GM21528 (cell line): Measurements from ENCODE around the gene MICA.
A peak's percentile ranks its signal among the peaks of the same experiment; 100 is the strongest.
"Not testable (repeated sequence)": the region's sequence is repeated elsewhere in the genome, so short reads cannot be mapped to it uniquely, and the experiment has no call there.

Experiments
- ATAC-seq: cut with Tn5 transposase; IDR thresholded peaks from one replicate; pipeline ENCODE4 v1.9.1; 2021; ENCODE audit warnings: mild to moderate bottlenecking, moderate library complexity; ENCODE audit not compliant: unreplicated experiment, low FRiP score

MICA gene

DNA sequence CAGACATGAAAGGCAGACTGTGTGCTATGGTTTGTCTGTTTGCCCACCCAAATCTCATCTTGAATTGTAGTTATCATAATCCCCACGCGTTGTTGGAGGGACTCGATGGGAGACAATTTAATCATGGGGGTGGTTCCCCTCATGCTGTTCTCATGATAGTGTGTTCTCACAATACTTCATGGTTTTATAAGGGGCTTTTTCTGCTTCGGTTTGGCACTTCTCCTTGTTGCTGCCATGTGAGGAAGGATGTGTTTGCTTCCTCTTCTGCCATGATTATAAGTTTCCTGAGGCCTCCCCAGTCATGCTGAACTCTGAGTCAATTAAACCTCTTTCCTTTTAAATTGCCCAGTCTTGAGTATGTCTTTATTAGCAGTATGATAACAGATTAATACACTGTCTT lies 47.4 kb downstream of the MICA start:
- no peak for ATAC-seq

DNA sequence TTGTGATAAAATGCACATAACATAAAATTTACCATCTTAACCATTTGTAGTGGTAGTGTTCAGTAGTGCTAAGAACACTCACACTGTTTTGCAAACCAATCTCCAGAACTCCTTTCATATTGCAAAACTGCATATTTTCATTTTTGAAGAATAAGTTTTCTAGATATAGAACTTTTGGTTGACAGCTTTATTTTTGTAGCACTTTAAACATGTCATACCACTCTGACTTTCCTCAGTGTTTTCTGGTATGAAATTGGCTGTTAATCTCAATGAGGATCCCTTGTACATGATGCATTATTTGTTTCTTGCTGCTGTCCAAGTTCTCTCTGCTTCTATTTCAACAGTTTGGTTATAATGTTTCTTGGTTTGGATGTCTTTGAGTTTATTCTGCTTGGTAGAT lies 49.5 kb downstream of the MICA start:
- ATAC-seq = no peak

DNA sequence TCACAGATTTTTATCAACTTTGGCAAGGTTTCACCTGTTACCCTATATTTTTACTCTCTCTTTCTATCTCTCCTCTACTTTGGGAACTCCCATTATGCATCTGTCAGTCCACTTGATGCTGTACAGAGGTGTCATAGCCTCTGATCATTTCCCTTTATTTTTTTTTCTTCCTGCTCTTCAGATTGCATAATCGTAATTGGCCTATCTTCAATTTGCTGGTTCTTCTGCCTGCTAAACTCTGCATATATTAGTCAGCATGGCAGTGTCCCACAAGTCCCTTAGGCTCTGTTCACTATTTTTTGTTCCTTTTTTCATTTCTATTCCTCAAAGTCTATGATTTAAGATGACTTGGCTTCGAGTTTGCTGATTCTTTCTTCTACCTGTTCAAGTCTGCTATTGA lies 49.9 kb downstream of the MICA start:
- ATAC-seq = no peak

DNA sequence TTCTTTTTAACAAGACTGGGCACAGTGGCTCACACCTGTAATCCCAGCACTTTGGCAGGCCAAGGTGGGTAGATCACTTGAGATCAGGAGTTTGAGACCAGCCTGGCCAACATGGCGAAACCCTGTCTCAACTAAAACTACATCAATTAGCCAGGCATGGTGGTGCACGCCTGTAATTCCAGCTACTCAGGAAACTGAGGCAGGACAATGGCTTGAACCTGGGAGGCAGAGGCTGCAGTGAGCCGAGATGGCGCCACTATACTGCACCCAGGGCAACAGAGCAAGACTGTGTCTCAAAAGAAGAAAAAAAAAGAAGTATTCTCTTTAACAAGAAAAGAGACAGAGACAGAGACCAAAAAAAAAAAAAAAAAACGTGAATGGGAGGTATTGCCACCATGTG lies 56.5 kb downstream of the MICA start:
- ATAC-seq = not testable (repeated sequence)

DNA sequence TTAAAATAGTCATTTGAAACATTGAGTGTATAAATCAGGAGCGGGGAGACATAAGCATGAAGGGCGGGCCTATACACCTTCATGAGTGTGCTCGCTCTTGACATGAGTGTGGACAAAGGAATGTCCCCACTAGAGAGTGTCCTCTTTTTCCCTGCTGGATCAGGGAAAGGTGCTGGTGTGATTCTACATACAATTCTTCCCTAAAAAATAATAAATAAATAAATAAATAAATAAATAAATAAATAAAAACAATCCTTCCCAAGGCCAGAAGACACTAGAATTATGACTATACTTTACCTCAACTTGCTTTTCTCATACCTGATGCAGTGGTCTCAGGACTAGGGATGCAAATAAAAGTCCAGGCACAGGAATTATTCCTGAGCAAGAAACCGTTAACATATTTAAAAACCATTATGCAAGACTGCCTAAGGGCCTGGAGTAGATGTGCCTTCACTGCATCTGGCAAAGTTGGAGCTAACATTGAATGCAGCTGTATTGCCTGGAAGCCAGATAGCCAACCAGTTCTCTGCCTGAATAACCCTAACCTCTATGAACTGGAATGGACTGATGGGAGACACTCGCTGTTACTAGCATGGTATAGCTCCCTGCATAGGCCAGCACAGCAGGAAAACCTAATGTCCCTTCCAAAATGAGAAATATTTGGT lies 57.1 kb downstream of the MICA start:
- ATAC-seq = no peak

DNA sequence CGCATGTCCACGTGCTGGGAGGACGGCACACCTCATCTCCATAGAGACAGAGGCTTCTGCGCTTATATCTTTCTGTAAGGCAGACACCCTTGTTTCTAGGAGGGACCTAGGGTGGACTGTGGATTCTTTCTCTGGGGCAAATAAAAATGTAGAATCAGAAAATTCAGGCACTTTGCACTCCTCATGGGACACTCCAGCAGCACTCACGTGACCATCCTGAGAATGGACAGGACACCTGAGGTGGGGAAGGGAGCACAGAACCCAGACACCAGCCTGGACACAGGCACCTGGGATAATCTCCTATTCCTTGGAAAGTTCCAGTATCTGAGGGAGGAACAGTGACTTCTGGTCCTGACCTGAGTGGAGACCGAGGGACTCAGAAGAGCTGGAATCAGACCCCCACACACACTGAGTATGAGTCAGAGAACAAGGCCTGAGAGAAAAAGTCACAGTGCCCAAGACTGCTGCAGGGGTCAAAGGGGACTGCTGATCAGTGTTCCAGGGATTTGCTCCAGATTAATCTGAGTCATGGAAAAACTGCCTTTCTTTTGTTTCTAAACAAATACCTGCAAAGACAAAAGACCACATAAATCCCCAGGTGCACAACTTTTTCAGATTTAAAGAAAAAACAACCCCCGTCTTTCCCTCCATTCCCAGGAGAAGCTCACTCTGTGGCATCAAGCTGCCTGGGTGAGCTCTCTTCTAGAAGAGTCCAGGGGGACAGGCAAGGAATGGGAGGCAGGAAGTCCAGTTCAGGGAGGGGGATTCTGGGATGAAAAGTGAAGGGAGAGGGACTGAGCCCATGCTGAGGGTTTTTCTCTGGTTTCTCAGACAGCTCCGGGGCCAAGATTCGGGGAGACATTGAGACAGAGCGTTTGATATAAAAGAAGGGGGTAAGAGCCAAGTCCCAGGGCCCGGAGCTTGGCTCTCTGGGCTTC lies 58.9 kb downstream of the MICA start:
- ATAC-seq = no peak

DNA sequence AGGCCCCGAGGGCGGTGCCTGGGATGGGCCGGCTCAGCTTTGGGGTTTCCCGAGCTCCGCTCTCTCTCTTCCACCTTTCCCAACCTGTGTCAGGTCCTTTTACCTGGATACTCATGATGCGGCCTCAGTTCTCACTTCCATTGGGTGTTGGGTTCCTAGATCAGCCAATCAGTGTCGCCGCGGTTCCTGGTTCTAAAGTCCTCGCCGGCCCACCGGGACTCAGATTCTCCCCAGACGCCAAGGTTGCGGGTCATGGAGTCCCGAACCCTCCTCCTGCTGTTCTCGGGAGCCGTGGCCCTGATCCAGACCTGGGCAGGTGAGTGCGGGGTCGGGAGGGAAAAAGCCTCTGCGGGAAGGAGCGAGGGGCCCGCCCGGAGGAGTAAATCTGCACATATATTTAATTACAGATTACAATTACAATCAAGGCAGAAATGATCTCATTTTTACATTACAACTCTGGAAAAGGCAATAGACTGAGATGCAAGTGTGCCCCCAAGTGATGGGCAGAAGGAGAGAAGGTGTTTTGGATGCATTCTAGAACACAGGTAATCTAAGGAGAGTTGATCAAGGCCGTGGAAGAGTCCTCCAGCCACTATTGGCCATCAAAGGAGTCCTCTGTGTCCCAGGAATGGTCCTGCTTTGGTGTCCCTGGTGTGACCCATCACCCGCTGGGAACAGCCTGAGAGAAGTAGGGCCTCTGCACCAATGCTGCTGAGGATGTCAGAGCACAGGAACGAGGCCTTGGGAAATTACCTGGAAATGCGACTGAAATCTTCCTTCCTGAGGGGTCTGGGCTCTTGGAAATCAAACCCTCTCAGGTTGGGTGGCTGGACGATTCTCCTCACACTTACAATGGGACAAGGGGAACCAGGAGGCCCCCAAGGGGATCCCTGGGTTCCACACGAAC lies 59.8 kb downstream of the MICA start:
- peak; percentile 84 for ATAC-seq

DNA sequence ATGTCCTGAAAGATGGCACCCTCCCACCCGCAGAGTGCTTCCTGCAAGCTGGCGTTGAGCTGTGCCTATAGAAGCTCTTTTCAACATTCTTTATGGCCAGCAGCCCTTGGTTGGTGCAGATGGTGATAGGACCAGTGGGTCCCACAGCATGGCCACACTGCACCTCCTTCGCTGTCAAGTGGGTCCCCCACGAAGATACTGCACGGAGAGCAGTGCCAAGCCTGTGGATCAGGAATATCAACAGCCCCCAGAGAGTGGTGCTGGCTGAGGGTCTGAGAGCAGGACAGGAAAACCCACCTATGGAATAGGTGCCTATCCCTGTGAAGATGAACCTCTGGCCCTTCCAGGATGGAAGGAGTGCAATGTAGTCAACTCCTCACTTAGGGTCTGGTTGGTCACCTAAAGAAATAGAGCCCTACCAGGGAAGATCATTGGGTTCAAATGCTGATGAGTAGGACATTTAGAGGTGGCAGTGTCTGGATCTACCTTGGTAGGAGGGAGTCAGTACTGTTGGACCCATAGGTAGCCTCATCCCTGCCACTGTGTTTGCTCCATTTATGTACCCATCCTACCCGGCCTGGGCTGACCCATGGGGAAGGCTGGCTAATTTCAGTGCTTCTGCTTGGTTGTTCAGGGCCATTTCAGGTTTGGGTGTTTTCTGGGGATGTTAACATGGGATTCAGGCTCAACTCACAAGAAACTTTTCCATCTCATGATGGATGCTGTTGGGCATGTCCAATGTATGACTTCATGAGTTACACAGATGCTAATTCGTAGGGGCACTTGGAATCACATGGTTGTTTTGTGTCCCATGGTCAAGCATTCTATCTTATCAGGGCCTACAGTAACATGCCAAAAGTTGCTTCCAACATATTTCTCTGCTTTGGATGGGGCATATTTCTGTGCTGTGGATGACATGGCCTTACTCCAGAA lies 61.1 kb downstream of the MICA start:
- ATAC-seq = no peak
